Nephron (organoid): ENCODE results near the gene SLC39A9.

Experiments used
- H3K27ac Mint-ChIP-seq, 3 experiments: 2 replicates each; pipeline ENCODE4 v1.8.0; 2020; ENCODE audit warnings: mixed read lengths in 3 of 3, mild to moderate bottlenecking in 2 of 3, moderate library complexity in 1 of 3
- H3K27me3 Mint-ChIP-seq: 2 replicates; pipeline ENCODE4 v1.8.0; 2021; ENCODE audit warnings: low read depth, mild to moderate bottlenecking, moderate library complexity, mixed read lengths
- H3K36me3 Mint-ChIP-seq: 2 replicates; pipeline ENCODE4 v1.8.0; 2020; ENCODE audit warnings: low read depth, mixed read lengths
- H3K4me1 Mint-ChIP-seq: 2 replicates; pipeline ENCODE4 v1.8.0; 2020; ENCODE audit warnings: mixed read lengths
- H3K4me3 Mint-ChIP-seq, 3 experiments: 2 replicates each; pipeline ENCODE4 v1.8.0; 2020; ENCODE audit warnings: mild to moderate bottlenecking in 3 of 3, mixed read lengths in 3 of 3, moderate library complexity in 2 of 3
- H3K9me3 Mint-ChIP-seq: 2 replicates; pipeline ENCODE4 v1.8.0; 2020; ENCODE audit warnings: mixed read lengths
- CTCF ChIP-seq, 3 experiments: fragments of 200-600 bp; sonication (generic); IDR thresholded peaks; one replicate each; pipeline ENCODE4 v1.5.0; 2021; ENCODE audit warnings: antibody characterized with exemption in 3 of 3; ENCODE audit not compliant: unreplicated experiment in 3 of 3

The SLC39A9 gene, protein sequence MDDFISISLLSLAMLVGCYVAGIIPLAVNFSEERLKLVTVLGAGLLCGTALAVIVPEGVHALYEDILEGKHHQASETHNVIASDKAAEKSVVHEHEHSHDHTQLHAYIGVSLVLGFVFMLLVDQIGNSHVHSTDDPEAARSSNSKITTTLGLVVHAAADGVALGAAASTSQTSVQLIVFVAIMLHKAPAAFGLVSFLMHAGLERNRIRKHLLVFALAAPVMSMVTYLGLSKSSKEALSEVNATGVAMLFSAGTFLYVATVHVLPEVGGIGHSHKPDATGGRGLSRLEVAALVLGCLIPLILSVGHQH

DNA sequence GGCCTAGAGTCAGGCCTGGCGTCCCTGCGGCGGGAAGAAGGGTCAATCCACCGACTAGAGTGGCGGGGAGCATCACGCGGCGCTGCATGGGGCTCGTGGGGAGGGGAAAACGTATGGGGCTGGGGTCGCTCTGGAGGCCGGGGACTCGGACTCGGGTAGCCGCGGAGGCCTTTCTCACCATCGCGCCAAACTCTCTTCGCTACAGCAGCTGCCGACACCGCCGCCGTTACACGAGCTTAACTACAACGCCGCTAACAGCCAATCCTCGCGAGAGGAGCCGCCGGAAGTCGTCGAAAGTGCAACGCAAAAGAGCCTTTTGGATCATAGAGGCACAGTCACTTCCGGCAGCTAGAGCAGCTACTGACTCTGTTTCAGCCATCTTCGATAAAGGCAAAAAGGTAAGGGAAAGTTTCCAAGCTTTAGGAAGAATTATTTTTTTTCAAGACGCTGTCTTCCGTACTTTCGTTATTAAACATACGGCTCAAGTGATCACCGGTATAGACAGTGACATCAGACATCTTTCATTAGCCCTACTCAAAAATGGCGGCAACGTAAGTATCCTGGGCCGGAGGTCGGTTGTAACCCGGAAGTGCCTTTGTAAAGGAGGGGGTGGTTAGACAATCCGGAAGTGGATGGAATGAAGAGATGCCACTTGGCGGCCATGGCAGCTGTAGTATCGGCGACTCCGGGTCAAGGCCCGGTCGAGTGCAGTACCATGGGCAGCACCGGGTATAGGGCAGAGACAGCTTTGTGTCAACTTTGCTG, at the start of gene SLC39A9, which contains the start of gene ERH:
TSS of gene SLC39A9 (plus strand) at position 640 of the 765 bp plus-strand sequence. CDS start 678 bp downstream, outside the sequence.
TSS of gene ERH (minus strand) at position 247 of the 765 bp plus-strand sequence. CDS start at position 181, 66 bp downstream.
- H3K27me3 Mint-ChIP-seq = no peaks in the 10 kb centered on the region
- no peaks in the 10 kb centered on the region for H3K9me3 Mint-ChIP-seq

DNA sequence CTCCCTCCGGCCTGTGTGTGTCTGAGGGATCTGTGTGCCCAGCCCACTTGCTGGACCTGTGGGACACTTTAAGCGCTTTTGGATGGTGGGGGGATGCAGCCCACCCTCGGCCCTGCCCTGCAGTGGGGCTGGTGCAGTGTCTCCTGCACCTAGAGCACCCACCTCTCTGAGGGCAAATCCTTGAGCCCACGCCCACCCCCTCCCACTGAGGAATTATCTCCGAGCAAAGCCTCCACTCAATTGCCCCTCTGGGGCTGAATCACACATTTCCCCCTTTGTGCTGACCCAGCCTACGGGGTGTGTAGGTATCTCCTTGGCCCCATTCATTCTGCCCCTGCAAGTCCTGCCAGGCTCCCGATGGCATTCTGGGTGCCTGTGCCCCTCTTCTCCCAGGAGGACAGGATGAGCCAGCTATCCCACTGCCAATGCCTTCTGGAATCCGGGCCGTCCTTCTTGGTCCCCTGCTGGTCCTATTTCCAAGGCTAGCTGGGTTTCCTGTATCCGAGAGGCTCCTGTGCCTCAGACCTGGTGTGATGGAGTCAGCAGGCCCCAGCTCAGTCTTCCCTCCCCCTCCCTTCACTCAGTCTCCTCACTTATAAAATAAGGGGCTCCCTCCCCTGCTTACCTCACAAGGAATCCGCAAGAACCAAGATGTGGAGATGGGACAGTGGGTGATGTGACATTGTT, 49.3 kb upstream of the SLC39A9 start:
- Mint-ChIP-seq H3K36me3 (no peaks in the 10 kb centered on the region), H3K9me3 (no peaks in the 10 kb centered on the region), H3K27ac (no peak overlapping the region), H3K4me3 (no peak overlapping the region), H3K4me1 (no peaks in the 10 kb centered on the region), H3K27me3 (peaks cover 20% of the 10 kb centered on the region)
- no peak for TF ChIP-seq CTCF (IDR thresholded peaks at IDR 0.05; ENCODE audit: unreplicated experiment in 3 of 3)

More for the DNA sequence above, at the start of gene SLC39A9, which contains the start of gene ERH:
- Mint-ChIP-seq H3K4me3 (peak within 1 kb of the TSS; percentile 90 to 96 (median 94)), H3K4me1 (peaks cover 56% of the 10 kb centered on the region), H3K27ac (peak within 1 kb of the TSS; percentile 99 to 100 (median 100)), H3K36me3 (peaks cover 34% of the 10 kb centered on the region)
- TF ChIP-seq CTCF (IDR thresholded peaks at IDR 0.05; ENCODE audit: unreplicated experiment in 3 of 3) = no peak

- Mint-ChIP-seq H3K4me3 (no peak overlapping the region), H3K9me3 (no peaks in the 10 kb centered on the region), H3K4me1 (peaks cover 4% of the 10 kb centered on the region), H3K27ac (no peak overlapping the region), H3K27me3 (peaks cover 16% of the 10 kb centered on the region), H3K36me3 (no peaks in the 10 kb centered on the region)
- TF ChIP-seq CTCF (IDR thresholded peaks at IDR 0.05; ENCODE audit: unreplicated experiment in 3 of 3) = no peak
Measured at GRCh38 chr14:69350892-69351291, 47.6 kb upstream of the SLC39A9 start.

DNA sequence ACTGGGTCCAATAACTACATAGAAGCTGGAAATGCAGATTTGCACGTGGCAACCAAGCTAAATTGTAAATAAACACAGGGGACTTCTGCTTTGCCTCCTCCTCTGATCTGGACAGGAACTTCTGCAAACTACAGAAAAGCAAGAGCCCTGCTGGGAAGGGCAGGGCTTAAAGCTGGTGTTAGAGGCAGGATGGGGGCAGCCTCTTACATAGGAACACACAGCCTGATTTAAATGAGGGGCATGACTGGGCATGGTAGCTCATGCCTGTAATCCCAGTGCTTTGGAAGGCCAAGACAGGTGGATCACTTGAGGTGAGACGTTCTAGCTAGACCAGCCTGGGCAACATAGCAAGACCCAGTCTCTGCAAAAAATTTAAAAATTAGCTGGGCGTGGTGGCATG, 47.1 kb upstream of the SLC39A9 start:
- Mint-ChIP-seq H3K27ac (no peak overlapping the region), H3K4me1 (peaks cover 4% of the 10 kb centered on the region), H3K4me3 (no peak overlapping the region), H3K9me3 (no peaks in the 10 kb centered on the region), H3K36me3 (no peaks in the 10 kb centered on the region), H3K27me3 (peaks cover 16% of the 10 kb centered on the region)
- no peak for TF ChIP-seq CTCF (IDR thresholded peaks at IDR 0.05; ENCODE audit: unreplicated experiment in 3 of 3)

GRCh38 chr14:69351911-69352310, 46.6 kb upstream of the SLC39A9 start:
- no peak overlapping the region for H3K27ac Mint-ChIP-seq
- H3K36me3 Mint-ChIP-seq = no peaks in the 10 kb centered on the region
- no peak for TF ChIP-seq CTCF (IDR thresholded peaks at IDR 0.05; ENCODE audit: unreplicated experiment in 3 of 3)
- H3K4me3 Mint-ChIP-seq = no peak overlapping the region
- peaks cover 16% of the 10 kb centered on the region for H3K27me3 Mint-ChIP-seq
- H3K9me3 Mint-ChIP-seq = no peaks in the 10 kb centered on the region
- H3K4me1 Mint-ChIP-seq = peaks cover 4% of the 10 kb centered on the region
